Cardiac fibroblast (primary cell): ENCODE measurements around the gene ZBTB7C.
A peak's percentile ranks its signal among the peaks of the same experiment; 100 is the strongest.

ENCODE experiments used
- DNase-seq, 2 donors: peaks; one replicate each; pipeline versions ENCODE4 v3.0.0 to v3.0.0-alpha.2; 2010; ENCODE audit warnings: low read depth in 2 of 2
- H3K4me3 ChIP-seq, 2 donors: replicated peaks in 1 of 2; 1 replicate in 1 of 2; 2 replicates in 1 of 2; pipeline ENCODE4 v1.5.1; 2011; ENCODE audit warnings: low read depth in 2 of 2, low read length in 2 of 2, mild to moderate bottlenecking in 2 of 2, moderate library complexity in 1 of 2
- CTCF ChIP-seq: IDR thresholded peaks from one replicate; pipeline ENCODE4 v1.5.1; 2011; ENCODE audit warnings: low read depth, mild to moderate bottlenecking, low read length, inconsistent platforms

Gene ZBTB7C

GRCh38 chr18:48409591-48410094, 460 bp upstream of the ZBTB7C start:
- H3K4me3 ChIP-seq = peak overlapping the region; percentile 69 to 70
- no peak for TF ChIP-seq CTCF
- DNase-seq = peak in 1 of 2 donors; percentile 8

GRCh38 chr18:48408111-48408726, 964 bp downstream of the ZBTB7C start:
- DNase-seq = no peak
- no peak overlapping the region for H3K4me3 ChIP-seq
- TF ChIP-seq CTCF = no peak

GRCh38 chr18:48407358-48407757, 1.8 kb downstream of the ZBTB7C start:
- DNase-seq = no peak
- no peak for TF ChIP-seq CTCF
- H3K4me3 ChIP-seq = no peak overlapping the region

- no peak for TF ChIP-seq CTCF
- DNase-seq = no peak
- H3K4me3 ChIP-seq = no peak overlapping the region
Measured at GRCh38 chr18:48405978-48406377, 3.2 kb downstream of the ZBTB7C start.

GRCh38 chr18:48404716-48405507, 4.3 kb downstream of the ZBTB7C start:
- TF ChIP-seq CTCF = no peak
- peak; percentile 14 to 43 for DNase-seq
- H3K4me3 ChIP-seq = no peak overlapping the region

- no peak overlapping the region for H3K4me3 ChIP-seq
- TF ChIP-seq CTCF = no peak
- DNase-seq = no peak
Measured at GRCh38 chr18:48402953-48403352, 6.2 kb downstream of the ZBTB7C start.
